ENCODE measurements around the gene PJA2.

Gene PJA2

GRCh38 chr5:109350537-109351270, 59.1 kb downstream of the PJA2 start:
- no peak for DNase-seq (ENCODE audit: low read depth in 2 of 2, low spot score in 1 of 2)

GRCh38 chr5:109349388-109349787, 60.4 kb downstream of the PJA2 start:
- DNase-seq (ENCODE audit: low read depth in 2 of 2, low spot score in 1 of 2) = no peak

- DNase-seq (ENCODE audit: low read depth in 2 of 2, low spot score in 1 of 2) = no peak
Observed at GRCh38 chr5:109347252-109347888, 62.4 kb downstream of the PJA2 start.

GRCh38 chr5:109345699-109346098, 64.1 kb downstream of the PJA2 start:
- no peak for DNase-seq (ENCODE audit: low read depth in 2 of 2, low spot score in 1 of 2)

GRCh38 chr5:109340351-109340750, 69.4 kb downstream of the PJA2 start:
- no peak for DNase-seq (ENCODE audit: low read depth in 2 of 2, low spot score in 1 of 2)

GRCh38 chr5:109335114-109335513, 74.7 kb downstream of the PJA2 start:
- no peak for DNase-seq (ENCODE audit: low read depth in 2 of 2, low spot score in 1 of 2)

GRCh38 chr5:109334056-109334455, 75.7 kb downstream of the PJA2 start:
- DNase-seq (ENCODE audit: low read depth in 2 of 2, low spot score in 1 of 2) = no peak

GRCh38 chr5:109329333-109330237, 80.2 kb downstream of the PJA2 start:
- no peak for DNase-seq (ENCODE audit: low read depth in 2 of 2, low spot score in 1 of 2)

GRCh38 chr5:109328626-109329025, 81.1 kb downstream of the PJA2 start:
- DNase-seq (ENCODE audit: low read depth in 2 of 2, low spot score in 1 of 2) = no peak

GRCh38 chr5:109327570-109327969, 82.2 kb downstream of the PJA2 start:
- DNase-seq (ENCODE audit: low read depth in 2 of 2, low spot score in 1 of 2) = no peak

- DNase-seq (ENCODE audit: low read depth in 2 of 2, low spot score in 1 of 2) = no peak
Observed at GRCh38 chr5:109326919-109327318, 82.9 kb downstream of the PJA2 start.

GRCh38 chr5:109325456-109325855, 84.3 kb downstream of the PJA2 start:
- no peak for DNase-seq (ENCODE audit: low read depth in 2 of 2, low spot score in 1 of 2)

GRCh38 chr5:109324931-109325330, 84.8 kb downstream of the PJA2 start:
- DNase-seq (ENCODE audit: low read depth in 2 of 2, low spot score in 1 of 2) = no peak

GRCh38 chr5:109324351-109324750, 85.4 kb downstream of the PJA2 start:
- DNase-seq (ENCODE audit: low read depth in 2 of 2, low spot score in 1 of 2) = no peak

GRCh38 chr5:109322694-109323093, 87.1 kb downstream of the PJA2 start:
- DNase-seq (ENCODE audit: low read depth in 2 of 2, low spot score in 1 of 2) = no peak

- no peak for DNase-seq (ENCODE audit: low read depth in 2 of 2, low spot score in 1 of 2)
Observed at GRCh38 chr5:109319351-109319750, 90.4 kb downstream of the PJA2 start.

GRCh38 chr5:109318455-109319108, 91.2 kb downstream of the PJA2 start:
- DNase-seq (ENCODE audit: low read depth in 2 of 2, low spot score in 1 of 2) = no peak

GRCh38 chr5:109316634-109317033, 93.1 kb downstream of the PJA2 start:
- DNase-seq (ENCODE audit: low read depth in 2 of 2, low spot score in 1 of 2) = no peak

- no peak for DNase-seq (ENCODE audit: low read depth in 2 of 2, low spot score in 1 of 2)
Observed at GRCh38 chr5:109315245-109315644, 94.5 kb downstream of the PJA2 start.

GRCh38 chr5:109313127-109313526, 96.6 kb downstream of the PJA2 start:
- no peak for DNase-seq (ENCODE audit: low read depth in 2 of 2, low spot score in 1 of 2)

GRCh38 chr5:109312695-109313094, 97.1 kb downstream of the PJA2 start:
- DNase-seq (ENCODE audit: low read depth in 2 of 2, low spot score in 1 of 2) = no peak

Data from stimulated activated CD8-positive, alpha-beta memory T cell treated with anti-CD3 and anti-CD28 coated beads, Interleukin-4, amount 100 ng/mL, for 1 hour (primary cell).